ENCODE results near the gene ESRRG.
"Not testable (repeated sequence)": the region's sequence is repeated elsewhere in the genome, so short reads cannot be mapped to it uniquely, and the experiment has no call there.

Gene ESRRG

DNA sequence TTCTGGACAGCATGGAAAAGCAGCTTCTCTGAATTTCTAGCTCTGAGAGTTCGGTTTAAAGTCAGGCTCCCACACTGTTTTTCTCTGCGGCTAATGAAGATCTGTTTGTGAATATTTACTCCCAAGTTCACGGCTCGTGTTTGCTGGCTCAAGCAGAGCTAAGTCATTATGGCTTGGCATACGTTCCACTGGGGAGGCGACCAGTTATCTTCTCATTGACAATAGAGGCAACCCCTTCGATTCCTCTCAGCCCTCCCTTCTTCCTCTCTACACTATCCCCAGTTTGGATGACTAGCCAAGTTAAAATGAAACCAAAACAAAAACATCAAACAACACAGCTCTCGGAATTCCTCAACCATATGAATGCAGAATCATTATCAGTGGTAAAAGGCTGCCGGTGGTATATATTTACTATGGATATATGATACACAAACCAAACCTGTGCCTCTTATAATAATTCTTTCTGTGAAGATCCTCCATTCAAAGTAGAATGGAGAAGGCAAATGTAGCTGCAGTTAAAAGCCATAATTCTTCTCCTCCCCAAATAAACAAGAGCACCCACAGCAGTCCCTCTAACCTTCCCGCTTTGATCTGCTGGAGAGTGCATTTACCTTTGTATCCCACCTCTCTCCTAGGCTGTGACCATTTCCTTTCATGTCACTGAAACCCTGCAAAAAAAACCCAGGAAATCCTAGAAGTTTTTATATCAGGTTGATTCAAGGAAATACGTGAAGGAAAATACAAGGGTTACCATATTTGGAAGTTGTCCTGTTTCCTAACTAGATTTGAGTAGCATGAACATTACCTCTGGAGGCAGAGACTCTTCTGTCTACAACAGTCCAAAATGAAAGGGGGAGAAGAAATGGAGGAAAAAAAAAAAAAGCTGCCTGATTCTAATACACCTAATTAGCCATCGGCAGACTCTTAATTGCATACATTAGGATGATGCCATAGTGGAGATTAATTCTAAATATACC is 191.7 kb downstream of the ESRRG start:
- ATAC-seq (ENCODE audit: low read depth) (peak; percentile 41), DNase-seq (ENCODE audit: low spot score) (no peak)
- TF ChIP-seq, protein P1, sequence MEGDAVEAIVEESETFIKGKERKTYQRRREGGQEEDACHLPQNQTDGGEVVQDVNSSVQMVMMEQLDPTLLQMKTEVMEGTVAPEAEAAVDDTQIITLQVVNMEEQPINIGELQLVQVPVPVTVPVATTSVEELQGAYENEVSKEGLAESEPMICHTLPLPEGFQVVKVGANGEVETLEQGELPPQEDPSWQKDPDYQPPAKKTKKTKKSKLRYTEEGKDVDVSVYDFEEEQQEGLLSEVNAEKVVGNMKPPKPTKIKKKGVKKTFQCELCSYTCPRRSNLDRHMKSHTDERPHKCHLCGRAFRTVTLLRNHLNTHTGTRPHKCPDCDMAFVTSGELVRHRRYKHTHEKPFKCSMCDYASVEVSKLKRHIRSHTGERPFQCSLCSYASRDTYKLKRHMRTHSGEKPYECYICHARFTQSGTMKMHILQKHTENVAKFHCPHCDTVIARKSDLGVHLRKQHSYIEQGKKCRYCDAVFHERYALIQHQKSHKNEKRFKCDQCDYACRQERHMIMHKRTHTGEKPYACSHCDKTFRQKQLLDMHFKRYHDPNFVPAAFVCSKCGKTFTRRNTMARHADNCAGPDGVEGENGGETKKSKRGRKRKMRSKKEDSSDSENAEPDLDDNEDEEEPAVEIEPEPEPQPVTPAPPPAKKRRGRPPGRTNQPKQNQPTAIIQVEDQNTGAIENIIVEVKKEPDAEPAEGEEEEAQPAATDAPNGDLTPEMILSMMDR (IDR thresholded peaks at IDR 0.05; ENCODE audit: poor library complexity, severe bottlenecking) = no peak
- Histone ChIP-seq H3K4me1 (ENCODE audit: insufficient read depth, poor library complexity, severe bottlenecking) (no peaks in the 10 kb centered on the region), H3K27ac (ENCODE audit: poor library complexity, severe bottlenecking) (no peak overlapping the region), H3K36me3 (ENCODE audit: low read depth) (no peaks in the 10 kb centered on the region), H3K9me3 (ENCODE audit: severe bottlenecking) (no peaks in the 10 kb centered on the region), H3K4me3 (ENCODE audit: severe bottlenecking) (peak overlapping the region; percentile 24), H3K27me3 (ENCODE audit: insufficient read depth, poor library complexity, severe bottlenecking) (no peaks in the 10 kb centered on the region)

DNA sequence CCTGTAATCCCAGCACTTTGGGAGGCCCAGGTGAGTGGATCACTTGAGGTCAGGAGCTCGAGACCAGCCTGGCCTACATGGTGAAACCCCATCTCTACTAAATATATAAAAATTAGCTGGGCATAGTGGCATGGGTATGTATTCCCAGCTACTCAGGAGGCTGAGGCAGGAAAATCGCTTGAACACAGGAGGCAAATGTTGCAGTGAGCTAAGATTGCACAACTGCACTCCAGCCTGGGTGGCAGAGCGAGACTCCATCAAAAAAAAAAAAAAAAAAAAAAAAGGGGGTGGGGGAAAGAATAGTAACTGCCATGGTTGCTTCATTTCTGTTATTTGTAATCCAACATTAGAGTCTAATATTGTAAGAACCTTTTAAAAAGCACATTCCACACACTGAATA is 193.4 kb downstream of the ESRRG start:
- H3K4me1 ChIP-seq (ENCODE audit: insufficient read depth, poor library complexity, severe bottlenecking); H3K27ac ChIP-seq (ENCODE audit: poor library complexity, severe bottlenecking); H3K36me3 ChIP-seq (ENCODE audit: low read depth); H3K27me3 ChIP-seq (ENCODE audit: insufficient read depth, poor library complexity, severe bottlenecking); ATAC-seq (ENCODE audit: low read depth); DNase-seq (ENCODE audit: low spot score); H3K4me3 ChIP-seq (ENCODE audit: severe bottlenecking); H3K9me3 ChIP-seq (ENCODE audit: severe bottlenecking): not testable (repeated sequence)

DNA sequence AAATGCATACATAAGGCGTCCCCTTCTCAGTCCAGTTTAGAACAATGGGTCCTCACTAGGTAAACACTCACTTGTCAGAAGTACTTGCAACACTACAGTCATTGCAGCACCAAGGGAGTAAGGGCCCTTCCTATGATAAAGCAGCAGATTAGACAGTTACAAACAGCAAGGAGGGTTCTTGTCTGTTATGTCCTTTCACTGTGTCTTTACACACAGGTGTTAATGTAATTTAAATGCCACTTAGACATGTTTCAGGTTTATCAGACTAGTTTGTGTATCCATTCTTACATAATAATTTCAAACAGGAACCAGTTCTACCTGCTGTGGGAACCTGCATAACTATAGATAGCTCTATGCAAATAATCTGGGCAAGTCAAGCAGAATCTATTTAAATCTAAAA is 194.4 kb downstream of the ESRRG start:
- H3K27ac ChIP-seq (ENCODE audit: poor library complexity, severe bottlenecking) = no peak overlapping the region
- TF ChIP-seq, protein P1 (IDR thresholded peaks at IDR 0.05; ENCODE audit: poor library complexity, severe bottlenecking) = no peak
- H3K4me3 ChIP-seq (ENCODE audit: severe bottlenecking) = no peak overlapping the region
- DNase-seq (ENCODE audit: low spot score) (no peak), ATAC-seq (ENCODE audit: low read depth) (no peak)
- H3K36me3 ChIP-seq (ENCODE audit: low read depth) = no peaks in the 10 kb centered on the region
- H3K4me1 ChIP-seq (ENCODE audit: insufficient read depth, poor library complexity, severe bottlenecking) = no peaks in the 10 kb centered on the region
- H3K27me3 ChIP-seq (ENCODE audit: insufficient read depth, poor library complexity, severe bottlenecking) = no peaks in the 10 kb centered on the region
- H3K9me3 ChIP-seq (ENCODE audit: severe bottlenecking) = no peaks in the 10 kb centered on the region

GRCh38 chr1:216523449-216524190 is 199.6 kb downstream of the ESRRG start:
- Histone ChIP-seq H3K27ac (ENCODE audit: poor library complexity, severe bottlenecking) (no peak overlapping the region), H3K9me3 (ENCODE audit: severe bottlenecking) (no peaks in the 10 kb centered on the region), H3K27me3 (ENCODE audit: insufficient read depth, poor library complexity, severe bottlenecking) (no peaks in the 10 kb centered on the region), H3K36me3 (ENCODE audit: low read depth) (no peaks in the 10 kb centered on the region), H3K4me1 (ENCODE audit: insufficient read depth, poor library complexity, severe bottlenecking) (no peaks in the 10 kb centered on the region), H3K4me3 (ENCODE audit: severe bottlenecking) (no peak overlapping the region)
- TF ChIP-seq, protein P1 (IDR thresholded peaks at IDR 0.05; ENCODE audit: poor library complexity, severe bottlenecking) = no peak
- DNase-seq (ENCODE audit: low spot score) (no peak), ATAC-seq (ENCODE audit: low read depth) (no peak)

- TF ChIP-seq, protein P1 (IDR thresholded peaks at IDR 0.05; ENCODE audit: poor library complexity, severe bottlenecking) = no peak
- ATAC-seq (ENCODE audit: low read depth) (no peak), DNase-seq (ENCODE audit: low spot score) (no peak)
- no peaks in the 10 kb centered on the region for H3K36me3 ChIP-seq (ENCODE audit: low read depth)
- no peaks in the 10 kb centered on the region for H3K9me3 ChIP-seq (ENCODE audit: severe bottlenecking)
- H3K27ac ChIP-seq (ENCODE audit: poor library complexity, severe bottlenecking) = no peak overlapping the region
- H3K4me3 ChIP-seq (ENCODE audit: severe bottlenecking) = no peak overlapping the region
- no peaks in the 10 kb centered on the region for H3K27me3 ChIP-seq (ENCODE audit: insufficient read depth, poor library complexity, severe bottlenecking)
- H3K4me1 ChIP-seq (ENCODE audit: insufficient read depth, poor library complexity, severe bottlenecking) = no peaks in the 10 kb centered on the region
Observed at GRCh38 chr1:216523043-216523442, 200.2 kb downstream of the ESRRG start.

Data from RWPE2 (cell line).